ENCODE results near the gene DKK2. TPM values are rescaled to one million over a fixed set of nuclear protein-coding genes. Genes with fewer than 3 reads are reported as not detected.

The DKK2 gene
- total RNA-seq, 1 experiment from 2014 or later: not detected

DNA sequence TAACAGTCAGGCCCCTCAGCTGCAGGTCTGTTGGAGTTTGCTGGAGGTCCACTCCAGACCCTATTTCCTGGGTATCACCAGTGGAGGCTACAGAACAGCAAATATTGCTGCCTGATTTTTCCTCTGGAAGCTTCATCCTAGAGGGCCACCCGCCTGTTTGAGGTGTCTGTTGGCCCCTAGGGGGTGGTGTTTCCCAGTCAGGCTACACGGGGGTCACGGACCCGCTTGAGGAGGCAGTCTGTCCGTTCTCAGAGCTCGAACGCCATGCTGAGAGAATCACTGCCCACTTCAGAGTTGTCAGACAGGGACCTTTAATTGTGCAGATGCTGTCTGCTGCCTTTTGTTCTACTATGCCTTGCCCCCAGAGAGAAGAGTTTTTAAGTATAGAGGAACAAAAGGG lies 160.8 kb downstream of the DKK2 start:
- TF ChIP-seq, protein P1, sequence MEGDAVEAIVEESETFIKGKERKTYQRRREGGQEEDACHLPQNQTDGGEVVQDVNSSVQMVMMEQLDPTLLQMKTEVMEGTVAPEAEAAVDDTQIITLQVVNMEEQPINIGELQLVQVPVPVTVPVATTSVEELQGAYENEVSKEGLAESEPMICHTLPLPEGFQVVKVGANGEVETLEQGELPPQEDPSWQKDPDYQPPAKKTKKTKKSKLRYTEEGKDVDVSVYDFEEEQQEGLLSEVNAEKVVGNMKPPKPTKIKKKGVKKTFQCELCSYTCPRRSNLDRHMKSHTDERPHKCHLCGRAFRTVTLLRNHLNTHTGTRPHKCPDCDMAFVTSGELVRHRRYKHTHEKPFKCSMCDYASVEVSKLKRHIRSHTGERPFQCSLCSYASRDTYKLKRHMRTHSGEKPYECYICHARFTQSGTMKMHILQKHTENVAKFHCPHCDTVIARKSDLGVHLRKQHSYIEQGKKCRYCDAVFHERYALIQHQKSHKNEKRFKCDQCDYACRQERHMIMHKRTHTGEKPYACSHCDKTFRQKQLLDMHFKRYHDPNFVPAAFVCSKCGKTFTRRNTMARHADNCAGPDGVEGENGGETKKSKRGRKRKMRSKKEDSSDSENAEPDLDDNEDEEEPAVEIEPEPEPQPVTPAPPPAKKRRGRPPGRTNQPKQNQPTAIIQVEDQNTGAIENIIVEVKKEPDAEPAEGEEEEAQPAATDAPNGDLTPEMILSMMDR (IDR thresholded peaks at IDR 0.05): peak; percentile 43; the same call in 1 of the 2 replicates
- TF ChIP-seq SMAD3 (CRISPR knock-in tag; IDR thresholded peaks at IDR 0.05; ENCODE audit: borderline replicate concordance) (no peak), ZNF671 (CRISPR knock-in tag; IDR thresholded peaks at IDR 0.05) (no peak), RORB (CRISPR knock-in tag; IDR thresholded peaks at IDR 0.05) (no peak)
- TF ChIP-seq, protein P2, sequence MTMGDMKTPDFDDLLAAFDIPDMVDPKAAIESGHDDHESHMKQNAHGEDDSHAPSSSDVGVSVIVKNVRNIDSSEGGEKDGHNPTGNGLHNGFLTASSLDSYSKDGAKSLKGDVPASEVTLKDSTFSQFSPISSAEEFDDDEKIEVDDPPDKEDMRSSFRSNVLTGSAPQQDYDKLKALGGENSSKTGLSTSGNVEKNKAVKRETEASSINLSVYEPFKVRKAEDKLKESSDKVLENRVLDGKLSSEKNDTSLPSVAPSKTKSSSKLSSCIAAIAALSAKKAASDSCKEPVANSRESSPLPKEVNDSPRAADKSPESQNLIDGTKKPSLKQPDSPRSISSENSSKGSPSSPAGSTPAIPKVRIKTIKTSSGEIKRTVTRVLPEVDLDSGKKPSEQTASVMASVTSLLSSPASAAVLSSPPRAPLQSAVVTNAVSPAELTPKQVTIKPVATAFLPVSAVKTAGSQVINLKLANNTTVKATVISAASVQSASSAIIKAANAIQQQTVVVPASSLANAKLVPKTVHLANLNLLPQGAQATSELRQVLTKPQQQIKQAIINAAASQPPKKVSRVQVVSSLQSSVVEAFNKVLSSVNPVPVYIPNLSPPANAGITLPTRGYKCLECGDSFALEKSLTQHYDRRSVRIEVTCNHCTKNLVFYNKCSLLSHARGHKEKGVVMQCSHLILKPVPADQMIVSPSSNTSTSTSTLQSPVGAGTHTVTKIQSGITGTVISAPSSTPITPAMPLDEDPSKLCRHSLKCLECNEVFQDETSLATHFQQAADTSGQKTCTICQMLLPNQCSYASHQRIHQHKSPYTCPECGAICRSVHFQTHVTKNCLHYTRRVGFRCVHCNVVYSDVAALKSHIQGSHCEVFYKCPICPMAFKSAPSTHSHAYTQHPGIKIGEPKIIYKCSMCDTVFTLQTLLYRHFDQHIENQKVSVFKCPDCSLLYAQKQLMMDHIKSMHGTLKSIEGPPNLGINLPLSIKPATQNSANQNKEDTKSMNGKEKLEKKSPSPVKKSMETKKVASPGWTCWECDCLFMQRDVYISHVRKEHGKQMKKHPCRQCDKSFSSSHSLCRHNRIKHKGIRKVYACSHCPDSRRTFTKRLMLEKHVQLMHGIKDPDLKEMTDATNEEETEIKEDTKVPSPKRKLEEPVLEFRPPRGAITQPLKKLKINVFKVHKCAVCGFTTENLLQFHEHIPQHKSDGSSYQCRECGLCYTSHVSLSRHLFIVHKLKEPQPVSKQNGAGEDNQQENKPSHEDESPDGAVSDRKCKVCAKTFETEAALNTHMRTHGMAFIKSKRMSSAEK (CRISPR knock-in tag; IDR thresholded peaks at IDR 0.05; ENCODE audit: borderline replicate concordance): no peak
- TF ChIP-seq, protein P3, sequence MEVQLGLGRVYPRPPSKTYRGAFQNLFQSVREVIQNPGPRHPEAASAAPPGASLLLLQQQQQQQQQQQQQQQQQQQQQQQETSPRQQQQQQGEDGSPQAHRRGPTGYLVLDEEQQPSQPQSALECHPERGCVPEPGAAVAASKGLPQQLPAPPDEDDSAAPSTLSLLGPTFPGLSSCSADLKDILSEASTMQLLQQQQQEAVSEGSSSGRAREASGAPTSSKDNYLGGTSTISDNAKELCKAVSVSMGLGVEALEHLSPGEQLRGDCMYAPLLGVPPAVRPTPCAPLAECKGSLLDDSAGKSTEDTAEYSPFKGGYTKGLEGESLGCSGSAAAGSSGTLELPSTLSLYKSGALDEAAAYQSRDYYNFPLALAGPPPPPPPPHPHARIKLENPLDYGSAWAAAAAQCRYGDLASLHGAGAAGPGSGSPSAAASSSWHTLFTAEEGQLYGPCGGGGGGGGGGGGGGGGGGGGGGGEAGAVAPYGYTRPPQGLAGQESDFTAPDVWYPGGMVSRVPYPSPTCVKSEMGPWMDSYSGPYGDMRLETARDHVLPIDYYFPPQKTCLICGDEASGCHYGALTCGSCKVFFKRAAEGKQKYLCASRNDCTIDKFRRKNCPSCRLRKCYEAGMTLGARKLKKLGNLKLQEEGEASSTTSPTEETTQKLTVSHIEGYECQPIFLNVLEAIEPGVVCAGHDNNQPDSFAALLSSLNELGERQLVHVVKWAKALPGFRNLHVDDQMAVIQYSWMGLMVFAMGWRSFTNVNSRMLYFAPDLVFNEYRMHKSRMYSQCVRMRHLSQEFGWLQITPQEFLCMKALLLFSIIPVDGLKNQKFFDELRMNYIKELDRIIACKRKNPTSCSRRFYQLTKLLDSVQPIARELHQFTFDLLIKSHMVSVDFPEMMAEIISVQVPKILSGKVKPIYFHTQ (CRISPR knock-in tag; IDR thresholded peaks at IDR 0.05): no peak
- TF ChIP-seq, protein P4, sequence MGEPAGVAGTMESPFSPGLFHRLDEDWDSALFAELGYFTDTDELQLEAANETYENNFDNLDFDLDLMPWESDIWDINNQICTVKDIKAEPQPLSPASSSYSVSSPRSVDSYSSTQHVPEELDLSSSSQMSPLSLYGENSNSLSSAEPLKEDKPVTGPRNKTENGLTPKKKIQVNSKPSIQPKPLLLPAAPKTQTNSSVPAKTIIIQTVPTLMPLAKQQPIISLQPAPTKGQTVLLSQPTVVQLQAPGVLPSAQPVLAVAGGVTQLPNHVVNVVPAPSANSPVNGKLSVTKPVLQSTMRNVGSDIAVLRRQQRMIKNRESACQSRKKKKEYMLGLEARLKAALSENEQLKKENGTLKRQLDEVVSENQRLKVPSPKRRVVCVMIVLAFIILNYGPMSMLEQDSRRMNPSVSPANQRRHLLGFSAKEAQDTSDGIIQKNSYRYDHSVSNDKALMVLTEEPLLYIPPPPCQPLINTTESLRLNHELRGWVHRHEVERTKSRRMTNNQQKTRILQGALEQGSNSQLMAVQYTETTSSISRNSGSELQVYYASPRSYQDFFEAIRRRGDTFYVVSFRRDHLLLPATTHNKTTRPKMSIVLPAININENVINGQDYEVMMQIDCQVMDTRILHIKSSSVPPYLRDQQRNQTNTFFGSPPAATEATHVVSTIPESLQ (CRISPR knock-in tag; IDR thresholded peaks at IDR 0.05): no peak
- peak; percentile 68 for DNase-seq (ENCODE audit: low spot score)

More for the DNA sequence above, 160.8 kb downstream of the DKK2 start:
- POLR2A ChIA-PET: no interaction called here
- ATAC-seq: no peak
- no peak overlapping the region for H3K4me3 Mint-ChIP-seq
- H3K9me3 Mint-ChIP-seq: no peaks in the 10 kb centered on the region
- CTCF ChIA-PET: interaction anchor here (0.6 to 2.2 kb wide), 6 partner anchors 18 to 161 kb away, joined by 3 to 12 read pairs (median 6); partner anchors contain the start of gene DKK2
- H3K4me1 Mint-ChIP-seq: no peaks in the 10 kb centered on the region
- no peak overlapping the region for H3K27ac Mint-ChIP-seq
- no peaks in the 10 kb centered on the region for H3K36me3 Mint-ChIP-seq
- H3K27me3 Mint-ChIP-seq (ENCODE audit: low read depth): no peaks in the 10 kb centered on the region

All from WTC11 (cell line).